NCI-H1417 (cell line): ENCODE results near the gene MAS1L.

Source experiments
- DNase-seq, 3 experiments: peaks; one replicate each; lab custom pipeline; 2025; lab: John Stamatoyannopoulos, UW

MAS1L gene

DNA sequence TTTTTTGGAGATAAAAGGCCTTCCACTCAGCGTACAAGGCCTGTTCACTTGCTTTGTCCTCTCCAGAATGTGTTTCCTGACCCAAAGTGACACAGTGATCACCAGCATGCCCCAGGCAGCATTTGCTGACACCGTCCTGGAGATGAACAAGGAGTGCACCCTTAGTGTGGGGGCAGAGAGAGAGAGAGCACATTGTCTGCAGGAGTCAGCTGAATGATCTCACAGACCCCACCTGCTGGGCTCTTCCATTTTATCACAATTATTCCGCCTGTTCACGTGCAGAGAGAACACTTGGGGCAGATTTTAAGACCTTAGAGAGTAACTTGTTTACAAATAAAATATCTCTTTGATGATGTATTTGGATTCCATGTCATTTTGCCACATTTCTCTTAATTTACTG, 22.4 kb upstream of the MAS1L start:
- DNase-seq = peak in 1 of 3 experiments; percentile 19

DNA sequence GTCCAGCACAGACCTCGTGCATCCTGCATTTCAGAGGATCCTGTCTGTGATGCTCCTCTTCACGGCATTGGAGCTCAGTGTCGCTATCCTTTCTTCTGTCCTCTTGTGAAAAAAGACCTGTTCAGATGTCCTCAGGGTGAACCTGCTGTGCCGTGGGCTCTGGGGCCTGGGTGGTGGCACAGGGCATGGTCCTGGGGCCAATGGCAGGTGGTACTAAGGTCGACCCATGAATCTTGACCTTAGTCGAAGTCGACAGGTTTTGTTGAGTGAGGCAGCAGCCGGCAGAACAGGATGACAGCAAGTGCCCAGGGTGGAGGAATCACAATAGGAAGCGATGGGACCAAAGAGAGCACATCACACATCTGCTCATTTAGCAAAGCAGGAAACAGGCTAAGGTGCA, 22.0 kb upstream of the MAS1L start:
- no peak for DNase-seq

DNA sequence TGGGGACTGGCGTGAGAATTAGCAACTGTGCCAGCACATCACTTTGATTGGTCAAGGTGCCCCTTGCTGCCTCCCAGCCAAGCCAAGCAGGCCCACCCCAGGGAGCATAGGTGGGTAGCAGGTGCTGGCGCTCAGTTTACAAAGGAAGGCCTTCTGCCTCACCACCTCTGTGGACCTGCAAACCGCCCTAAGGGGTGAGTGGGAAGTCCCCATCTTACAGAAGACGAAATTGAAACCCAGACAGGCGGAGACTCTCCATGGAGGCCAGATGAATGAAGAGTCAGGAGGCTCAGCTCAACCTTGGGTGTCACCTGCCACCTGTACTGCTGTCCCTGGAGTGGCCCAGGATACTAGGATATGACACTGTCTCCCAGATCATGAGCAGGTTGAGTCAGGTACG, 21.5 kb upstream of the MAS1L start:
- DNase-seq = no peak

GRCh38 chr6:29507319-29507718, 19.6 kb upstream of the MAS1L start:
- no peak for DNase-seq

DNA sequence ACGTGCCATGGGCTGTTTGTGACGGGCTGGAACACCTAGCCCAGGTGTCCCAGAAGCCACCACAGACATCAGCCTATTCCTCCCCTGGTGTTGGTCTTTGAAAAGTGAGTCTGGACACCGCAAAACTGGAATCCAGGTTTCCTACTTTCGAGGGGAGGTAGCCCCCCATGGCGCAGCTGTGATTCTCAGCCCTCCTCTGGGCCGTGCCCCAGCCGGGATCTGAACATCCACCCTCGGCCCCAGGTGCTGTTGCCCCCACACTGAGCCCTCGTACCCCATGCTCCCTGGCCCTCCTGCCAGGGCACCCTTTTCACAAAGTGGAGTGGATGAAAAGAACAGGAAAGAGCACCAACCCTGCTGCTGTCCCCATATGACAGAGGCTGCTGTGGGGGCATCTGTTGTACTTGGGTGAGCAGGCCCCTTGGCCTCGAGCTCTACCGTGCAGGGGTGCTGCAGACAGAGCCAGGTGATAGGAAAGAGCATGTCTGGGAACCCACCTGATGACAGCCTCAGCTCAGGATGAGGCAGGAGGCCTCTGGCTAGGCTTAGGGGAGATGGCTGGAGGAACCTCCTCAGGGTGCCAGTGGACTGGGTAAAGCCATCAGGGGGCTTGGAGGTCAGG, 18.8 kb upstream of the MAS1L start:
- DNase-seq = no peak

GRCh38 chr6:29505808-29506207, 18.1 kb upstream of the MAS1L start:
- no peak for DNase-seq

DNA sequence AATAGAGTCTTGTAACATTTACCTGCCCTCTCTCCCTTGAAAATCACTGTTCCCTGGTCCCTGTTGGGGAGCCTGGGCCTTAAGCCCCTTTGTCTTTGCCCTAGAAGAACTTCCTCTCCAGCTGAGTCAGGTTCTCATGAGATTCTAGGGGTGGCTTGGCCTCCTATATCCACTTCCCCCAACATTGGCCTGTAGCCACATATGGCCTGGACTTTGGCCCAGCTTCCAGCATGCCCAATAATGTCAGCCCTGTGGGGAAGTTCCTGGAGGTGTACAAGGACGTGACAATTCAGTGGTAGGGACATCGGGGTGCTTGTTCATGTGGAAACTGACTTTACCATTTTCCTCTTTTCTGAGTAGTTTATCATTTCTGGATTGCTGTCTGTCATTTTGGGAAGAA, 17.2 kb upstream of the MAS1L start:
- DNase-seq = no peak

GRCh38 chr6:29502597-29502996, 14.8 kb upstream of the MAS1L start:
- no peak for DNase-seq

DNA sequence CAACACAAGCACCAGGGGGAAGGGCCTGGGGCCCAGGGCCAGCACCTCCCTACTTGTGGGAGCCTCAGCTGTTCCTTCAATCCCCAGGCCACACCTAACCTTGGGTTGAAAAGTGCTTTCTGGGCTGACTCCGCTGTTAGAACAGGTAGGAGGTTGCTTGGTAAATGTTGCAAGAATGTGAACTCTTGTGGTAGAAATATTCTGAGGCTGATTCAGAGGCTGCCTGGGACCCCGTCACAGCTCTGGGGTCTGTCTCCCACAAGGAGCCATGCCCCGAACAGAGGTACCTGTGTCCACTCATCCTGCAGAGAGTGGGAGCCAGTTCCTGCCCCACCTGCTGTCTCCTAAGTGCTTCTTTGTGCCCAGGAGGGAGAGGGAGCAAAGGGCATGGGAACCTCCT, 14.4 kb upstream of the MAS1L start:
- DNase-seq = no peak

GRCh38 chr6:29501106-29501505, 13.3 kb upstream of the MAS1L start:
- DNase-seq = no peak

GRCh38 chr6:29500594-29500993, 12.8 kb upstream of the MAS1L start:
- no peak for DNase-seq

DNA sequence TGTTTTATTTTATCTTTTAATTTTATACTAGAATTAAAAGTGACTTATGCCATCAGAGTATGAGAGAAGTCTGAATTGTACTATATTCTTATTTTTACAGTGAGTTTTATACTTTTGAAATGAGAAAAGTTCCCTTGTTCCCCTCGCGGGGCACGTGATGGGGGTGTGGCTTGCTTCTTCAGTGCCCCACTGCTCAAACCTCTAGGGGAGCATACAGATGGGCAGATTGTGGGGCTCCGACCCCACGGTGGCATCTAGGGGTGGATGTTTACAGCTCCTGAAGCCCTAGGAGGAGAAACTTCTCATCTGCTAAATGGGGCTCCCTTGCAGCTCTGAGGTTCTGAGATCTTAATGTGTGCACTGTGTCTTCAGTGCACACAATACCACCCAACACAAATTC, 11.9 kb upstream of the MAS1L start:
- DNase-seq = no peak

DNA sequence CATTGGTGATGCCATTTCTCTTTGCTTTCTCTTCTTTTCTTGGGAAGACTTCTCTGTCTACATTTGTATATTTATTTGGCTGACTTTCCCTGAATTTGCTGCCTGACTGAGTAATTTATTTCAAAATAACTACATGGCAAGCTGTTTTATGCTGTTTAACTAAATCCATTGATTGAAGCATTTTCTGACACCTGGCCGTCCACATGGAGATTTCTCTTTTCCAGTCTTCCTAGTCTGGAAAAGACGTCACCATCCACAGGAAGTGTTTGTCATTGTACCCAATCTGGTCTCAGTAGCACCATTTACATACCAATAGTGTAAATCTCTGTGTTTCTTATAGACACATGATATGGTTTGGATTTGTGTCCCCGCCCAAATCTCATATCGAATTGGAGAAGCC, 9.2 kb upstream of the MAS1L start:
- DNase-seq = no peak

DNA sequence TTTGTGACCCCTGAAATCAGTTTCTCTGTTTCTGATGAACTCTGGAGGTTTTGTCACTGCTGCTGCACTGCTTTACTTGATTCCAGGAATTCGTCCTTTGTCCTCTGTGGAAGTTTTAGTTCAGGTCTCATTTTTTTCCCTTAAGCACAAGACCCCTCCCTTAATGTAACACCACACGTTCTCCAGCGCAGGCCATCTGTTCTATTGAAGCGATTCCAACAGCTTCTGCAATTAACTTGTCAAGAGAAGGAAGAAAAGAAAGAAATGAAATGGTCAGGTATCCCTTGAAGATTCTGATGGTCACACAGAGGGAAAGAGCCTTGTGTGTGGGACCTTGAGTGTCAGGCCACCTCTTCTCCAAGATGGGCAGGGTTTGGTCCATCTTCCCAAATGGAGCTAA, 7.8 kb upstream of the MAS1L start:
- no peak for DNase-seq

DNA sequence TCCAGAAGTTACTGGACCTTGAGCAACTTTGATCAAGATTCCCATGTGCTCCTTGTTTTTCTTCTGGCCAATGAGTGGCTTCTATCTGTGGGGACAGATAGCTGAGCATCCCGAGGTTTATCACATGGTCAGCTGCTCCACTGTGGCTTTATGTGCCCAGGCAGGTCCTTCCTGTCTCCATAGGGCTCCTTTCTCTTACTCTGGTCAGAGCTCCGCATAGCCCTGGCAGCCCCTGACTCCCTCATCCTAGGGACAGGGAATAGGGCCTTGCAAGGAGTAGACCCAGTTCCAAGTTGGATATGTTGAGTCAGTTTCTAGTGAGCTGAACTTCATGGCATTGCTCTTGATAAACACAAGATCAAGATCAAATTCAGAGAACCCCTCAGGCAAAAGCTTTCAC, 6.4 kb upstream of the MAS1L start:
- DNase-seq = no peak

GRCh38 chr6:29493261-29493660, 5.5 kb upstream of the MAS1L start:
- DNase-seq = no peak

DNA sequence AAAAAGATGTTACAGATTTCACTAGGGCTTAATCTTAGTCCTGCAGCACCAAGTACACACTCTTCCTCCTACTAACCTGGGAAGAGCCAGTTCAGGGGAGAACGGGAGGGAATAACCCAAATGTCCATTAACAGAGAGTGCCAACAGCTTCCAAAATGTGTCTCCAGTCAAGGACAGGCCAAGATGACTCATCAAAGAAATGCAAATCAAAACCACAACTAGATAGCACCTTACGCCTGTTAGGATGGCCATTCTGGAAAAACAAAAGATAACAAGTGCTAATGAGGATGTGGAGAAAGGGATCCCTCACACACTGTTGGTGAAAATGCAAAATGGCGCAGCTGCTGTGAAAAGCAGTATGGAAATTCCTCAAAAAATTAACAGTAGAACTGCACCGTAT, 3.8 kb upstream of the MAS1L start:
- DNase-seq = no peak

DNA sequence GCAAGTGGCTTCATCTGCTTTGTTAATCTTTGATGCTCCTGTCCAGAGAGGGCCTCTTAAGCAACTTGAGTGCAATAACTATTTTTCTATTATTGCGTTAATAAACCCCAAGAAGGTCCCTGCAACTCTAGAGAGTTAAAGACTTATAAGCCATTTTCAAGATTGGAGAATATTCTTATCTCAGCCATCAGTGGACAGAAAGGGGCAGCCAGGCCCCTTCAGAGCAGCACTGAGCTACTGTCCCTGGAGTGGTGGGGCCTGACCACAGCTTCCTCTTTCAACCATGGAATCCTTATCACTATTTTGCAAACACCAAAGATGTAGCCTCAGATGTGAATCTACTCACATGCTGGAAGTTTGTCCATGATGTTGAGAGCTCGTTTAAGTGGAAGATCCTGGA, 2.8 kb upstream of the MAS1L start:
- DNase-seq = no peak

- no peak for DNase-seq
These were observed 2.3 kb upstream of the MAS1L start for GRCh38 chr6:29490055-29490454.

DNA sequence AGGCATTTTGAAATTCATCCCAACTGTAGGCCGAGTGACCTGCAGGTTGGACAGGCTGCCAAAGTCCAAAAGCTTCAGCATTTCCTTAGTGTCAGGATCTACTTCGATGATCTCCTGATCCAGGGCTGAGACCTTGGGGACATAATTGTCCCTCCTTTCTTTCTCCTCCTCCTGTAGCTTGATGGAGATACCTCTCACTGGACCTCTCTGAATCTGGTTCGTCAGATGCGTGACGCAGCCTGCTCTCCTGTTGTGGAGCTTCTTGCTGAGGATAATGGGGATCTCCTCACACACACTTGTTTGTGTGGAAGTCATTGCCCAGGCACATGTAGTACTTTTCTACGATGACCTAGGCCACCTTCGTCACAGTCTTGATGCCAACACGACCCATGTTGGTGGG, 1.5 kb upstream of the MAS1L start:
- no peak for DNase-seq

DNA sequence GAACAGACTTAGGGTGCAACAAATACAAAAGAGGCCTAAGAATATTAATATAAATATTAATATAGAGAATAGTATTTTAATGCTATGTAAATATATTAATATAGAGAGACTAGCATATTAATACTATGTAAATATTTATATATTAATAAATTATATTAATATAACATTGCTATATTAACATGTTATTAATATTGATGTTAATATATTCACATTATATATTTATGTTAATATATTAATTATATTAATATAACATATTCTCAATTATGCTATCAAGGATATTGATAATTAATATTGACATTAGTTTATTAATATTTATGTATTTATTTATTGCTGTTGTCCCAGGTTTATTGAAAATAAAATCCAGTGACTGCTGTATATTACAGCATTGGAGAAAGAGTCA, 1.1 kb upstream of the MAS1L start:
- no peak for DNase-seq

GRCh38 chr6:29487131-29487530, 625 bp downstream of the MAS1L start:
- DNase-seq = no peak

DNA sequence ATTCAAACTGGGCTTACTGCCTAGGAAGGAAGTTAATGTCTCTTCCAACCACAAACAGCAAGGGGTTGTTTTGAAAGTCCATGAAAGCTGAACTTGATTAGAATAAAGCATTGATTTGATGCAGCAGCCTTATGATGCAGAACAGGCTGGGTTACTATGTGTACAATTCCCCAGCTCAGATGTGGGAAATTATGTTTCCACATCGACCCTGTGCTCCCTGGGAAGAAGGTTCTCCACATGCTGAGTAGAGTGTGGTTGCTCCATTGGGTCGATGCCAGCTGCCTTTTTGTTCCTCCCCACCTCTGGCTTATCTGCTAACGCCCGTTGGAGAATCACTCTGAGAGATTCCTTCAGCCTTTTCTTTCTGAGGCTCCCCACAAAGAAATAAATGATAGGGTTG, 1.2 kb downstream of the MAS1L start:
- no peak for DNase-seq

GRCh38 chr6:29483735-29484134, 4.0 kb downstream of the MAS1L start:
- no peak for DNase-seq

- no peak for DNase-seq
These were observed 4.6 kb downstream of the MAS1L start for GRCh38 chr6:29483186-29483585.
